ENCODE data around the gene FAM78A. TPM values are rescaled to one million over a fixed set of nuclear protein-coding genes. Genes with fewer than 3 reads are reported as not detected.

Gene FAM78A
- total RNA-seq, 1 experiment from 2014 or later = 1.3 TPM

GRCh38 chr9:131260751-131261452 lies 15.4 kb downstream of the FAM78A start:
- Histone ChIP-seq H4K20me1 (ENCODE audit: insufficient read depth) (no peaks in the 10 kb centered on the region), H3F3A (ENCODE audit: insufficient read depth, low read depth) (no peaks in the 10 kb centered on the region; the same call in 1 of the 2 replicates), H3K4me1 (replicated peaks; ENCODE audit: insufficient read depth) (peaks cover 9% of the 10 kb centered on the region), H3K4me3 (no peak overlapping the region), H3K36me3 (ENCODE audit: low read depth) (no peaks in the 10 kb centered on the region), H3K4me2 (no peak overlapping the region), H3K79me2 (ENCODE audit: low read depth) (no peaks in the 10 kb centered on the region), H3K27ac (no peak overlapping the region), H3K9me3 (ENCODE audit: insufficient read depth, low read depth) (no peaks in the 10 kb centered on the region), H3K27me3 (ENCODE audit: insufficient read depth, low read depth) (no peaks in the 10 kb centered on the region), H2AFZ (no peak overlapping the region), H3K9me2 (ENCODE audit: insufficient read depth) (no peaks in the 10 kb centered on the region)
- POLR2A ChIA-PET (ENCODE audit: unreplicated experiment) = interaction anchor here (0.6 kb wide), 1 partner anchor 10 kb away, joined by 3 read pairs; no protein-coding TSS in a partner anchor
- TF ChIP-seq EZH2 (IDR thresholded peaks at IDR 0.05; ENCODE audit: low read depth) = no peak
- TF ChIP-seq, protein P1, sequence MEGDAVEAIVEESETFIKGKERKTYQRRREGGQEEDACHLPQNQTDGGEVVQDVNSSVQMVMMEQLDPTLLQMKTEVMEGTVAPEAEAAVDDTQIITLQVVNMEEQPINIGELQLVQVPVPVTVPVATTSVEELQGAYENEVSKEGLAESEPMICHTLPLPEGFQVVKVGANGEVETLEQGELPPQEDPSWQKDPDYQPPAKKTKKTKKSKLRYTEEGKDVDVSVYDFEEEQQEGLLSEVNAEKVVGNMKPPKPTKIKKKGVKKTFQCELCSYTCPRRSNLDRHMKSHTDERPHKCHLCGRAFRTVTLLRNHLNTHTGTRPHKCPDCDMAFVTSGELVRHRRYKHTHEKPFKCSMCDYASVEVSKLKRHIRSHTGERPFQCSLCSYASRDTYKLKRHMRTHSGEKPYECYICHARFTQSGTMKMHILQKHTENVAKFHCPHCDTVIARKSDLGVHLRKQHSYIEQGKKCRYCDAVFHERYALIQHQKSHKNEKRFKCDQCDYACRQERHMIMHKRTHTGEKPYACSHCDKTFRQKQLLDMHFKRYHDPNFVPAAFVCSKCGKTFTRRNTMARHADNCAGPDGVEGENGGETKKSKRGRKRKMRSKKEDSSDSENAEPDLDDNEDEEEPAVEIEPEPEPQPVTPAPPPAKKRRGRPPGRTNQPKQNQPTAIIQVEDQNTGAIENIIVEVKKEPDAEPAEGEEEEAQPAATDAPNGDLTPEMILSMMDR (conservative IDR thresholded peaks at IDR 0.05) = no peak
- intact Hi-C loops (cut with micrococcal nuclease; ENCODE audit: unreplicated experiment) = no loop called here
- BruUV-seq (replicated peaks) = no TSS peak
- CTCF ChIA-PET = no interaction called here
- DNase-seq = no peak

GRCh38 chr9:131259916-131260597 lies 16.3 kb downstream of the FAM78A start:
- Histone ChIP-seq H3K27me3 (ENCODE audit: insufficient read depth, low read depth) (no peaks in the 10 kb centered on the region), H4K20me1 (ENCODE audit: insufficient read depth) (no peaks in the 10 kb centered on the region), H3K36me3 (ENCODE audit: low read depth) (no peaks in the 10 kb centered on the region), H3F3A (ENCODE audit: insufficient read depth, low read depth) (no peaks in the 10 kb centered on the region; the same call in 1 of the 2 replicates), H3K27ac (no peak overlapping the region), H3K4me2 (no peak overlapping the region), H2AFZ (no peak overlapping the region), H3K4me1 (replicated peaks; ENCODE audit: insufficient read depth) (peaks cover 9% of the 10 kb centered on the region), H3K79me2 (ENCODE audit: low read depth) (no peaks in the 10 kb centered on the region), H3K9me2 (ENCODE audit: insufficient read depth) (no peaks in the 10 kb centered on the region), H3K4me3 (no peak overlapping the region), H3K9me3 (ENCODE audit: insufficient read depth, low read depth) (no peaks in the 10 kb centered on the region)
- BruUV-seq (replicated peaks) = no TSS peak
- intact Hi-C loops (cut with micrococcal nuclease; ENCODE audit: unreplicated experiment) = no loop called here
- no peak for DNase-seq
- no peak for TF ChIP-seq EZH2 (IDR thresholded peaks at IDR 0.05; ENCODE audit: low read depth)
- TF ChIP-seq, protein P1 (conservative IDR thresholded peaks at IDR 0.05) = no peak
- CTCF ChIA-PET = interaction anchor here (0.6 kb wide), 1 partner anchor 60 kb away, joined by 3 read pairs; no protein-coding TSS in a partner anchor
- POLR2A ChIA-PET (ENCODE audit: unreplicated experiment) = no interaction called here

DNA sequence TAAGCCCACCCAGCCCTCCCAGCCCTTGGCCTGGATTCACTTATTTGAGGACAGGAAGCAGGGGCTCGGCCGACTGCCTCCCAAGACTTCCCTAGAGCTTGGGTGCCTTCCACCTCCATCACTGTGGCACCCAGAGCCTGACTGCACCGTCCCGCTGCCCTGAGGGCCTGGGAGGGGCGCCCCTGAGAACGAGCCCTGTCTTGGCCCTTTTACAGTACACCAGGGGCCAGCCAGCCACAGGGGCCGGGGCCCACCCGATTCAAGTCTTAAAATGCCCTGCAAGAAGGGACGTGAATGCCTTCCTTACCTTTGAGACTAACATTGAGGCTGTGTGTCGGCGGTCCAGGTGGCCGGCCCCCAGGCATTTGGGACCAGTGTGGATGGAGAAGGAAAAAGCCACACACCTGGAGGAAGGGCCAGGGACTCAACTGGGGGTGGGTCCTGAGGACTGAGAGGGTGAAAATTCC lies 16.8 kb downstream of the FAM78A start:
- TF ChIP-seq, protein P1 (conservative IDR thresholded peaks at IDR 0.05) = no peak
- TF ChIP-seq EZH2 (IDR thresholded peaks at IDR 0.05; ENCODE audit: low read depth) = no peak
- H3K79me2 ChIP-seq (ENCODE audit: low read depth) = no peaks in the 10 kb centered on the region
- no peaks in the 10 kb centered on the region for H3K36me3 ChIP-seq (ENCODE audit: low read depth)
- no TSS peak for BruUV-seq (replicated peaks)
- ChIA-PET CTCF (interaction anchor here (0.6 kb wide), 1 partner anchor 60 kb away, joined by 3 read pairs; no protein-coding TSS in a partner anchor), POLR2A (ENCODE audit: unreplicated experiment) (no interaction called here)
- peaks cover 9% of the 10 kb centered on the region for H3K4me1 ChIP-seq (replicated peaks; ENCODE audit: insufficient read depth)
- no peaks in the 10 kb centered on the region for H3F3A ChIP-seq (ENCODE audit: insufficient read depth, low read depth)
- H3K4me3 ChIP-seq = no peak overlapping the region
- no peak overlapping the region for H3K27ac ChIP-seq
- H3K9me3 ChIP-seq (ENCODE audit: insufficient read depth, low read depth) = no peaks in the 10 kb centered on the region
- no peaks in the 10 kb centered on the region for H3K9me2 ChIP-seq (ENCODE audit: insufficient read depth)
- no peaks in the 10 kb centered on the region for H3K27me3 ChIP-seq (ENCODE audit: insufficient read depth, low read depth)
- H4K20me1 ChIP-seq (ENCODE audit: insufficient read depth) = no peaks in the 10 kb centered on the region
- intact Hi-C loops (cut with micrococcal nuclease; ENCODE audit: unreplicated experiment) = no loop called here
- H2AFZ ChIP-seq = no peak overlapping the region
- H3K4me2 ChIP-seq = no peak overlapping the region
- DNase-seq = no peak

All from PC-9 (cell line).